ENCODE data around the gene MYT1. TPM values are rescaled to one million over a fixed set of nuclear protein-coding genes. Genes with fewer than 3 reads are reported as not detected.

The MYT1 gene
- total RNA-seq, 1 donor from 2014 or later, result not detected

GRCh38 chr20:64203037-64203777 is 39.0 kb downstream of the MYT1 start:
- no peak for TF ChIP-seq CTCF (IDR thresholded peaks at IDR 0.05)

GRCh38 chr20:64205611-64206026 is 41.4 kb downstream of the MYT1 start:
- peaks cover 4% of the 10 kb centered on the region for H3K27me3 ChIP-seq (ENCODE audit: low read depth)
- DNase-seq, result no peak

More at GRCh38 chr20:64203037-64203777, 39.0 kb downstream of the MYT1 start:
- DNase-seq (no peak), ATAC-seq (peak in 1 of 2 donors; percentile 8)
- intact Hi-C loops (cut with DNase I), result no loop called here
- no peaks in the 10 kb centered on the region for H3K36me3 ChIP-seq
- no peak overlapping the region for H3K27ac ChIP-seq
- H3K27me3 ChIP-seq (ENCODE audit: low read depth), result peaks cover 13% of the 10 kb centered on the region
- no peaks in the 10 kb centered on the region for H3K4me1 ChIP-seq
- H3K4me3 ChIP-seq, result no peak overlapping the region
- H3K9me3 ChIP-seq, result no peaks in the 10 kb centered on the region

GRCh38 chr20:64206614-64207013 is 42.4 kb downstream of the MYT1 start:
- no peaks in the 10 kb centered on the region for H3K9me3 ChIP-seq
- intact Hi-C loops (cut with DNase I), result no loop called here
- H3K4me1 ChIP-seq, result no peaks in the 10 kb centered on the region
- DNase-seq, result no peak
- no peak overlapping the region for H3K27ac ChIP-seq
- no peaks in the 10 kb centered on the region for H3K36me3 ChIP-seq
- peaks cover 4% of the 10 kb centered on the region for H3K27me3 ChIP-seq (ENCODE audit: low read depth)
- TF ChIP-seq CTCF (IDR thresholded peaks at IDR 0.05), result no peak
- no peak for ATAC-seq
- no peak overlapping the region for H3K4me3 ChIP-seq

More at GRCh38 chr20:64205611-64206026, 41.4 kb downstream of the MYT1 start:
- Histone ChIP-seq H3K9me3 (no peaks in the 10 kb centered on the region), H3K27ac (no peak overlapping the region), H3K4me3 (no peak overlapping the region), H3K4me1 (no peaks in the 10 kb centered on the region), H3K36me3 (no peaks in the 10 kb centered on the region)
- intact Hi-C loops (cut with DNase I), result no loop called here
- ATAC-seq, result no peak
- TF ChIP-seq CTCF (IDR thresholded peaks at IDR 0.05), result no peak

GRCh38 chr20:64207641-64208590 is 43.7 kb downstream of the MYT1 start:
- H3K27me3 ChIP-seq (ENCODE audit: low read depth), result peaks cover 4% of the 10 kb centered on the region
- intact Hi-C loops (cut with DNase I), result no loop called here
- no peak overlapping the region for H3K4me3 ChIP-seq
- no peak for TF ChIP-seq CTCF (IDR thresholded peaks at IDR 0.05)
- H3K4me1 ChIP-seq, result peaks cover 8% of the 10 kb centered on the region
- no peaks in the 10 kb centered on the region for H3K36me3 ChIP-seq
- ATAC-seq, result no peak
- DNase-seq, result no peak
- H3K27ac ChIP-seq, result no peak overlapping the region
- H3K9me3 ChIP-seq, result no peaks in the 10 kb centered on the region

- no peak overlapping the region for H3K4me3 ChIP-seq
- no peak for TF ChIP-seq CTCF (IDR thresholded peaks at IDR 0.05)
- ATAC-seq (no peak), DNase-seq (no peak)
- intact Hi-C loops (cut with DNase I), result no loop called here
- peaks cover 12% of the 10 kb centered on the region for H3K4me1 ChIP-seq
- no peaks in the 10 kb centered on the region for H3K9me3 ChIP-seq
- no peaks in the 10 kb centered on the region for H3K36me3 ChIP-seq
- H3K27me3 ChIP-seq (ENCODE audit: low read depth), result peaks cover 4% of the 10 kb centered on the region
- no peak overlapping the region for H3K27ac ChIP-seq
These were observed 44.9 kb downstream of the MYT1 start for GRCh38 chr20:64209148-64209547.

All from lower lobe of right lung (tissue), 2 donors.